H1 (cell line): Measurements from ENCODE around the gene HSFX2. TPM values are rescaled to one million over a fixed set of nuclear protein-coding genes. Genes with fewer than 3 reads are reported as not detected.
A peak's percentile ranks its signal among the peaks of the same experiment; 100 is the strongest.

ENCODE experiments used
- CTCF ChIA-PET: fragments of 300-600 bp; sonication (Branson Sonifier 250); formaldehyde crosslinking; loops from one replicate; lab custom pipeline; 2021; ENCODE audit not compliant: partially characterized antibody; lab: Charles Lee
- POLR2A ChIA-PET: fragments of 300-600 bp; sonication (Branson Sonifier 250); formaldehyde crosslinking; loops from one replicate; lab custom pipeline; 2021; ENCODE audit warnings: inconsistent platforms; ENCODE audit not compliant: partially characterized antibody; lab: Charles Lee
- DNase-seq, 2 experiments: peaks; one replicate each; pipeline versions ENCODE4 v3.0.0 to v3.0.0-alpha.2; 2010 to 2022; ENCODE audit warnings: low spot score in 2 of 2, low read depth in 1 of 2, mixed read lengths in 1 of 2
- FAIRE-seq: peaks from 2 replicates; lab custom pipeline; 2011; peaks lifted over from hg19 to GRCh38; lab: Jason Lieb, UNC
- H2AFZ ChIP-seq: 2 replicates; pipeline ENCODE4 v1.8.1; 2012; ENCODE audit warnings: low read length, inconsistent platforms
- H2AK5ac ChIP-seq: 2 replicates; pipeline ENCODE4 v1.6.1; 2013; ENCODE audit warnings: low read depth, low read length
- H2BK120ac ChIP-seq: replicated peaks from 2 replicates; pipeline ENCODE3; 2013; ENCODE audit warnings: low read depth, low read length, inconsistent platforms
- H2BK12ac ChIP-seq: 2 replicates; pipeline ENCODE4 v1.6.1; 2013; ENCODE audit warnings: low read depth, low read length
- H2BK15ac ChIP-seq: 2 replicates; pipeline ENCODE4 v1.6.1; 2013; ENCODE audit warnings: low read length
- H2BK20ac ChIP-seq: 2 replicates; pipeline ENCODE4 v1.6.1; 2013; ENCODE audit warnings: low read length
- H2BK5ac ChIP-seq: 2 replicates; pipeline ENCODE4 v1.6.1; 2013; ENCODE audit warnings: low read depth, low read length
- H3K14ac ChIP-seq: 2 replicates; pipeline ENCODE4 v1.6.1; 2013; ENCODE audit warnings: inconsistent platforms; ENCODE audit not compliant: insufficient read length
- H3K18ac ChIP-seq: 2 replicates; pipeline ENCODE4 v1.6.1; 2013; ENCODE audit warnings: low read length; ENCODE audit errors: extremely low read depth
- H3K23ac ChIP-seq: 2 replicates; pipeline ENCODE4 v1.6.1; 2013; ENCODE audit warnings: inconsistent platforms; ENCODE audit not compliant: insufficient read length
- H3K23me2 ChIP-seq: 2 replicates; pipeline ENCODE4 v1.6.1; 2013; ENCODE audit warnings: low read depth, low read length
- H3K27ac ChIP-seq: 2 replicates; pipeline ENCODE4 v1.6.1; 2011; ENCODE audit warnings: low read depth, low read length, inconsistent platforms
- H3K27me3 ChIP-seq, 4 experiments: replicated peaks in 1 of 4; 1 replicate in 1 of 4; 2 replicates in 3 of 4; pipeline versions ENCODE4 v1.6.1 to v1.8.1; 2011 to 2013; ENCODE audit warnings: low read length in 3 of 4, mild to moderate bottlenecking in 3 of 4, inconsistent platforms in 2 of 4, mixed read lengths in 2 of 4, moderate library complexity in 1 of 4; ENCODE audit not compliant: control insufficient read depth in 3 of 4, insufficient read depth in 3 of 4; ENCODE audit errors: extremely low read depth in 1 of 4
- H3K36me3 ChIP-seq, 4 experiments: 2 replicates each; pipeline versions ENCODE4 v1.6.1 to v1.8.1; 2011 to 2013; ENCODE audit warnings: mild to moderate bottlenecking in 4 of 4, low read length in 3 of 4, moderate library complexity in 2 of 4, control low read depth in 1 of 4, inconsistent platforms in 1 of 4; ENCODE audit not compliant: insufficient read depth in 4 of 4, control insufficient read depth in 2 of 4
- H3K4ac ChIP-seq: replicated peaks from 2 replicates; pipeline ENCODE3; 2013; ENCODE audit warnings: low read length, low read depth, mixed read lengths, inconsistent platforms; ENCODE audit not compliant: insufficient read length
- H3K4me1 ChIP-seq, 4 experiments: replicated peaks in 1 of 4; 1 replicate in 1 of 4; 2 replicates in 3 of 4; pipeline versions ENCODE4 v1.6.1 to v1.8.1; 2011 to 2013; ENCODE audit warnings: low read length in 3 of 4, inconsistent platforms in 2 of 4, mixed read lengths in 1 of 4; ENCODE audit not compliant: insufficient read depth in 4 of 4, control insufficient read depth in 3 of 4
- H3K4me2 ChIP-seq, 2 experiments: 2 replicates each; pipeline versions ENCODE4 v1.6.1 to v1.8.1; 2011 to 2013; ENCODE audit warnings: low read depth in 2 of 2, low read length in 2 of 2, control low read depth in 1 of 2, inconsistent platforms in 1 of 2, mild to moderate bottlenecking in 1 of 2; ENCODE audit not compliant: insufficient read depth in 1 of 2
- H3K4me3 ChIP-seq, 4 experiments: fragments of 200-600, 300-600 bp in 1 of 4; sonication (generic), shearing (Covaris generic), sonication (Bioruptor Twin) in 1 of 4; 2 replicates each; pipeline versions ENCODE4 v1.5.1 to v1.8.1; 2011 to 2016; ENCODE audit warnings: low read length in 4 of 4, low read depth in 3 of 4, control low read depth in 2 of 4, inconsistent platforms in 2 of 4, mild to moderate bottlenecking in 2 of 4, mixed read lengths in 1 of 4, moderate library complexity in 1 of 4; ENCODE audit not compliant: insufficient read depth in 2 of 4; ENCODE audit errors: extremely low read depth in 1 of 4
- H3K56ac ChIP-seq: replicated peaks from 2 replicates; pipeline ENCODE3; 2013; ENCODE audit warnings: low read depth, mild to moderate bottlenecking, mixed read lengths, low read length, inconsistent platforms; ENCODE audit not compliant: insufficient read length
- H3K79me1 ChIP-seq: 2 replicates; pipeline ENCODE4 v1.6.1; 2013; ENCODE audit warnings: low read depth, low read length, control low read depth
- H3K79me2 ChIP-seq, 2 experiments: 2 replicates each; pipeline versions ENCODE4 v1.6.1 to v1.8.1; 2012 to 2013; ENCODE audit warnings: low read length in 2 of 2, mild to moderate bottlenecking in 2 of 2, inconsistent platforms in 1 of 2; ENCODE audit not compliant: insufficient read depth in 2 of 2, control insufficient read depth in 1 of 2
- H3K9ac ChIP-seq, 4 experiments: replicated peaks in 1 of 4; 1 replicate in 1 of 4; 2 replicates in 3 of 4; pipeline versions ENCODE4 v1.6.1 to v1.8.1; 2011 to 2013; ENCODE audit warnings: low read depth in 3 of 4, low read length in 3 of 4, control low read depth in 2 of 4, mild to moderate bottlenecking in 2 of 4, moderate library complexity in 2 of 4, inconsistent platforms in 1 of 4; ENCODE audit errors: extremely low read depth in 1 of 4
- H3K9me3 ChIP-seq, 2 experiments: 2 replicates each; pipeline versions ENCODE4 v1.6.1 to v1.8.1; 2012 to 2013; ENCODE audit warnings: mild to moderate bottlenecking in 2 of 2, moderate library complexity in 2 of 2, control low read depth in 1 of 2, inconsistent platforms in 1 of 2, low read depth in 1 of 2, low read length in 1 of 2, mixed read lengths in 1 of 2; ENCODE audit not compliant: insufficient read depth in 2 of 2
- H4K20me1 ChIP-seq, 2 experiments: replicated peaks in 1 of 2; 2 replicates each; pipeline versions ENCODE3 to v1.8.1; 2011 to 2013; ENCODE audit warnings: inconsistent platforms in 2 of 2, low read length in 2 of 2, mild to moderate bottlenecking in 1 of 2; ENCODE audit not compliant: insufficient read depth in 2 of 2, control insufficient read depth in 1 of 2
- H4K5ac ChIP-seq: 2 replicates; pipeline ENCODE4 v1.6.1; 2013; ENCODE audit warnings: low read length, low read depth, mixed read lengths, inconsistent platforms; ENCODE audit not compliant: insufficient read length
- H4K8ac ChIP-seq: 2 replicates; pipeline ENCODE4 v1.8.0; 2013; ENCODE audit warnings: mild to moderate bottlenecking, moderate library complexity, low read length, inconsistent platforms; ENCODE audit not compliant: insufficient read depth; ENCODE audit errors: extremely low read depth
- H4K91ac ChIP-seq: replicated peaks from 2 replicates; pipeline ENCODE3; 2013; ENCODE audit warnings: low read length, mixed read lengths, inconsistent platforms; ENCODE audit not compliant: insufficient read length
- CHD1 ChIP-seq: IDR thresholded peaks from 2 replicates; pipeline ENCODE4 v1.6.1; 2012; ENCODE audit warnings: low read depth, low read length, improper control_type of control experiment
- HDAC6 ChIP-seq: IDR thresholded peaks from one replicate; pipeline ENCODE4 v1.7.1; 2012; ENCODE audit warnings: low read depth, mild to moderate bottlenecking, inconsistent platforms, low read length, moderate library complexity
- POLR2AphosphoS5 ChIP-seq: IDR thresholded peaks from 2 replicates; pipeline ENCODE4 v1.6.1; 2011; ENCODE audit warnings: low read depth, low read length
- POU5F1 ChIP-seq: IDR thresholded peaks from 2 replicates; pipeline ENCODE4 v1.6.1; 2011; ENCODE audit warnings: low read depth, mild to moderate bottlenecking, low read length, moderate library complexity
- SIN3A ChIP-seq, 2 experiments: IDR thresholded peaks in 1 of 2; conservative IDR thresholded peaks in 1 of 2; 2 replicates each; pipeline ENCODE4 v1.6.1; 2011 to 2012; ENCODE audit warnings: low read length in 2 of 2, improper control_type of control experiment in 1 of 2, low read depth in 1 of 2, mild to moderate bottlenecking in 1 of 2
- SP4 ChIP-seq: IDR thresholded peaks from 2 replicates; pipeline ENCODE4 v1.6.1; 2012; ENCODE audit warnings: low read length, inconsistent platforms
- SUZ12 ChIP-seq: fragments of 200-600 bp; sonication (generic); IDR thresholded peaks from 2 replicates; pipeline ENCODE4 v1.6.1; 2012; ENCODE audit warnings: mild to moderate bottlenecking, inconsistent platforms, low read length, moderate library complexity, mixed read lengths
- YY1 ChIP-seq: IDR thresholded peaks from 2 replicates; pipeline ENCODE4 v1.6.1; 2011; ENCODE audit warnings: low read depth, mild to moderate bottlenecking, low read length
- ZNF274 ChIP-seq: IDR thresholded peaks from 2 replicates; pipeline ENCODE4 v1.7.0; 2012; ENCODE audit warnings: low read length, borderline replicate concordance; ENCODE audit errors: extremely low read depth
- WGBS, 2 experiments: shearing (Covaris generic) in 1 of 2; methylation state at CpG; one replicate each; pipeline versions ENCODE4 v1.1.6 to v1.1.7; 2013 to 2015; ENCODE audit warnings: low lambda C conversion rate in 2 of 2, mixed read lengths in 2 of 2, inconsistent platforms in 1 of 2, low coverage in 1 of 2, missing lambda C conversion rate in 1 of 2; ENCODE audit not compliant: insufficient replicate concordance in 2 of 2, insufficient coverage in 1 of 2, insufficient read length in 1 of 2; ENCODE audit errors: extremely low coverage in 1 of 2, missing lambda C conversion rate in 1 of 2; 5-methylcytosine and 5-hydroxymethylcytosine counted together
- polyA plus RNA-seq, 7 experiments: library from polyadenylated mRNA; depleted of rRNA in 3 of 7; stranded (reverse) in 5 of 7; unstranded in 2 of 7; fragments of >200 nt in 5 of 7; fragments of 200-250 nt in 2 of 7; gene quantifications; 1 replicate in 5 of 7; 2 replicates in 1 of 7; 4 replicates in 1 of 7; pipeline versions ENCODE4 v1.2.1 to v1.2.3, GENCODE V29; 2011 to 2013; ENCODE audit warnings: missing spikeins in 2 of 7, mixed read lengths in 2 of 7
- total RNA-seq: library from RNA; stranded (reverse); fragmentation: NEBNext Ultra II Directional; extraction: Animal tissue kit (Norgen Biotek cat#: 25700); gene quantifications from 2 replicates; pipeline ENCODE4 v1.2.1, GENCODE V29; 2021
- TF ChIP-seq, protein P1 (sequence below): IDR thresholded peaks from 2 replicates; pipeline ENCODE4 v1.6.1; 2012; ENCODE audit warnings: low read length, inconsistent platforms
- TF ChIP-seq, protein P2 (sequence below): IDR thresholded peaks from 2 replicates; pipeline ENCODE4 v1.6.1; 2012; ENCODE audit warnings: inconsistent platforms

The HSFX2 gene
- total and polyA plus RNA-seq, 2 of the 8 experiments (the other 6 are each of a cell fraction or from before 2014, with no cell fraction given) = 0.17 TPM; not detected in 1

DNA sequence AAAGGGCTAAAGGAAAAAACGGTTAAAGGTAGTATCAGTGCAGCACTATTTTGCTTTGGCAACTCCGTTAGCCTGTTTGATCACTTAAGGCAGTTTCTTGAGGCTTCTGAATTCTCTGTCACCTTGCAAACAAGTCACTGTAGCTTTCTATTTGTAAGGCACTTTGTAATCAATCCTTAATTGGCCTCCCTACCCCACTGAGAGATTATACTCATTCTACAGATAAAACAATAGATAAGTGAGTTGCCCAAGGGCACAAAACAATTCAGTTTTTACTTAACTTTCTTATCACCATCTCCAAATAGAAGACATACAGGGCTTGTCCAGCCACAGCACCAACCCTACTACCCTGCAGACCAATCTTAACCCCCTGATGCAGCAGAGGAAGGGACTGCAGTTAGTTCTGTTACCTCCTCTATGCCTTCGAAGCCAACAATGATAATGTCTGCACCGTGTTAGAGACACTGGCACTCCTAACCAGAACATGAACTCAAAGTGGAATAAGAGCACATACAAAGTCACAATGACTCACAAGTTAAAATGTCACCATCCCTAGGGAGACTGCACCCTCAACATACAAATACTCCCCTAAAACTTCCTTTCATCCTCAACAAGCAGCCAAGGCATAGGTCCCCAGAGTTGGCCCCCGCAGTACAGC, 34.7 kb upstream of the HSFX2 start:
- DNase-seq = no peak
- no peak overlapping the region for H4K91ac ChIP-seq
- no peaks in the 10 kb centered on the region for H3K79me1 ChIP-seq
- no peaks in the 10 kb centered on the region for H3K36me3 ChIP-seq
- no peak overlapping the region for H2BK120ac ChIP-seq
- CTCF ChIA-PET = no interaction called here
- no peak overlapping the region for H3K18ac ChIP-seq
- no peak overlapping the region for H3K14ac ChIP-seq
- H4K8ac ChIP-seq = no peak overlapping the region
- no peak overlapping the region for H2BK5ac ChIP-seq
- TF ChIP-seq, protein P1, sequence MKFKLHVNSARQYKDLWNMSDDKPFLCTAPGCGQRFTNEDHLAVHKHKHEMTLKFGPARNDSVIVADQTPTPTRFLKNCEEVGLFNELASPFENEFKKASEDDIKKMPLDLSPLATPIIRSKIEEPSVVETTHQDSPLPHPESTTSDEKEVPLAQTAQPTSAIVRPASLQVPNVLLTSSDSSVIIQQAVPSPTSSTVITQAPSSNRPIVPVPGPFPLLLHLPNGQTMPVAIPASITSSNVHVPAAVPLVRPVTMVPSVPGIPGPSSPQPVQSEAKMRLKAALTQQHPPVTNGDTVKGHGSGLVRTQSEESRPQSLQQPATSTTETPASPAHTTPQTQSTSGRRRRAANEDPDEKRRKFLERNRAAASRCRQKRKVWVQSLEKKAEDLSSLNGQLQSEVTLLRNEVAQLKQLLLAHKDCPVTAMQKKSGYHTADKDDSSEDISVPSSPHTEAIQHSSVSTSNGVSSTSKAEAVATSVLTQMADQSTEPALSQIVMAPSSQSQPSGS = no peak
- TF ChIP-seq SIN3A (conservative IDR thresholded peaks at IDR 0.05 in 1 of 2, IDR thresholded peaks at IDR 0.05 in 1 of 2; ENCODE audit: low read depth in 1 of 2, low read length in 2 of 2) = no peak
- no peak for TF ChIP-seq YY1
- TF ChIP-seq CHD1 = no peak
- TF ChIP-seq, protein P2, sequence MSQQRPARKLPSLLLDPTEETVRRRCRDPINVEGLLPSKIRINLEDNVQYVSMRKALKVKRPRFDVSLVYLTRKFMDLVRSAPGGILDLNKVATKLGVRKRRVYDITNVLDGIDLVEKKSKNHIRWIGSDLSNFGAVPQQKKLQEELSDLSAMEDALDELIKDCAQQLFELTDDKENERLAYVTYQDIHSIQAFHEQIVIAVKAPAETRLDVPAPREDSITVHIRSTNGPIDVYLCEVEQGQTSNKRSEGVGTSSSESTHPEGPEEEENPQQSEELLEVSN = no peak
- no peak for TF ChIP-seq ZNF274
- TF ChIP-seq SUZ12 = no peak
- no peak for TF ChIP-seq HDAC6
- no peak for TF ChIP-seq SP4
- no peak for TF ChIP-seq POU5F1
- no peak for TF ChIP-seq POLR2AphosphoS5
- TF ChIP-seq, all 59 proteins: peak for 0
- peak overlapping the region; percentile 73 to 75 for H3K4me2 ChIP-seq
- no peak overlapping the region for H2AK5ac ChIP-seq
- FAIRE-seq = peak; percentile 42
- no peak overlapping the region for H3K27ac ChIP-seq
- H3K9ac ChIP-seq = no peak overlapping the region
- no peak overlapping the region for H3K56ac ChIP-seq
- H3K23me2 ChIP-seq = peaks cover 4% of the 10 kb centered on the region; the same call in 1 of the 2 replicates
- H2BK15ac ChIP-seq = no peak overlapping the region
- no peak overlapping the region for H4K5ac ChIP-seq
- no peak overlapping the region for H3K23ac ChIP-seq
- no peaks in the 10 kb centered on the region for H3K9me3 ChIP-seq
- H4K20me1 ChIP-seq = peaks cover 3 to 4% of the 10 kb centered on the region in 2 experiments
- H3K4me1 ChIP-seq = peaks cover 0 to 11% (median 2%) of the 10 kb centered on the region in 4 experiments; a peak in 3 of 7 replicates
- peaks cover 0 to 27% of the 10 kb centered on the region in 2 experiments; a peak in 2 of 4 replicates for H3K79me2 ChIP-seq
- no peak overlapping the region for H2BK20ac ChIP-seq
- H3K27me3 ChIP-seq = peaks cover 3 to 19% (median 8%) of the 10 kb centered on the region in 4 experiments; a peak in 5 of 7 replicates
- 84% methylated on average over 5 of the region's 5 CpGs; no CpG with 5 or more reads in 1 of the 2 experiments for WGBS, 2 experiments
- no peak overlapping the region for H2AFZ ChIP-seq
- H3K4ac ChIP-seq = no peak overlapping the region
- H3K4me3 ChIP-seq = peak overlapping the region in 1 of 4 experiments; percentile 77; a peak in 2 of 8 replicates
- POLR2A ChIA-PET = no interaction called here
- no peak overlapping the region for H2BK12ac ChIP-seq
